Spleen (tissue), 7 donors: ENCODE data around the gene TLK1.

Experiments used
- CTCF ChIP-seq, 11 experiments: fragments of 200-600 bp in 7 of 11; fragments of 450-650 bp in 4 of 11; sonication (generic) in 4 of 11; IDR thresholded peaks in 8 of 11; conservative IDR thresholded peaks in 3 of 11; 1 replicate in 7 of 11; 2 replicates in 4 of 11; pipeline versions ENCODE4 v1.4.0 to v1.8.0; 2016 to 2021; ENCODE audit warnings: antibody characterized with exemption in 11 of 11, inconsistent platforms in 4 of 11, mild to moderate bottlenecking in 1 of 11
- POLR2AphosphoS5 ChIP-seq, 3 donors: sonication (generic); formaldehyde crosslinking; IDR thresholded peaks; one replicate each; pipeline ENCODE4 v1.5.1; 2017; ENCODE audit warnings: antibody characterized with exemption in 3 of 3
- donor health status: DM: no; HTN: no; CAD: no; lungs with moderate emphysema.
- donor health status: DM: no; HTN: no; CAD: no.
- donor health status: DM: no; HTN: no; CAD: no.

GRCh38 chr2:171178993-171179392 lies 18.3 kb upstream of the TLK1 start:
- TF ChIP-seq POLR2AphosphoS5 (IDR thresholded peaks at IDR 0.05): no peak
- TF ChIP-seq CTCF (IDR thresholded peaks at IDR 0.05 in 8 of 11, conservative IDR thresholded peaks at IDR 0.05 in 3 of 11): no peak
